Lower lobe of right lung (tissue), 2 donors: Measurements from ENCODE around the gene MAP7. TPM values are rescaled to one million over a fixed set of nuclear protein-coding genes. Genes with fewer than 3 reads are reported as not detected.

Experiments used
- ATAC-seq, 2 donors: fragments of 200-7000 bp; cut with Tn5 transposase; one replicate each; pipeline ENCODE4 v1.9.1; 2020 to 2022; ENCODE audit warnings: mild to moderate bottlenecking in 2 of 2, moderate library complexity in 2 of 2
- DNase-seq: peaks from one replicate; pipeline ENCODE4 v3.0.0-alpha.2; 2020
- H3K27ac ChIP-seq: fragments of 200-600 bp; one replicate; pipeline ENCODE4 v1.8.0; 2022
- H3K27me3 ChIP-seq: fragments of 200-600 bp; one replicate; pipeline ENCODE4 v1.8.0; 2022; ENCODE audit warnings: low read depth
- H3K36me3 ChIP-seq: fragments of 200-600 bp; one replicate; pipeline ENCODE4 v1.8.0; 2022; ENCODE audit warnings: mild to moderate bottlenecking
- H3K4me1 ChIP-seq: fragments of 200-600 bp; one replicate; pipeline ENCODE4 v1.8.0; 2022
- H3K4me3 ChIP-seq: fragments of 200-600 bp; one replicate; pipeline ENCODE4 v1.8.0; 2022; ENCODE audit warnings: mild to moderate bottlenecking
- H3K9me3 ChIP-seq: fragments of 200-600 bp; one replicate; pipeline ENCODE4 v1.8.0; 2022
- CTCF ChIP-seq: fragments of 200-600 bp; IDR thresholded peaks from one replicate; pipeline ENCODE4 v1.8.0; 2022; ENCODE audit warnings: antibody characterized with exemption, mild to moderate bottlenecking
- intact Hi-C: fragments of 100-400 bp; cut with DNase I; formaldehyde crosslinking; loops from one replicate; pipeline ENCODE4 v1.11.0; 2022
- total RNA-seq: library from RNA; stranded (reverse); fragmentation: NEBNext Ultra II Directional; extraction: Animal tissue kit (Norgen Biotek cat#: 25700); gene quantifications from one replicate; pipeline ENCODE4 v1.2.1, GENCODE V29; 2021
- donor health status: DM: no; HTN: yes; CAD: no; lungs with severe emphysema.

The MAP7 gene
- total RNA-seq, 1 donor from 2014 or later = 18.3 TPM

- ATAC-seq = no peak
- intact Hi-C loops = no loop called here
These were observed 124.4 kb downstream of the MAP7 start for GRCh38 chr6:136425793-136426192.

DNA sequence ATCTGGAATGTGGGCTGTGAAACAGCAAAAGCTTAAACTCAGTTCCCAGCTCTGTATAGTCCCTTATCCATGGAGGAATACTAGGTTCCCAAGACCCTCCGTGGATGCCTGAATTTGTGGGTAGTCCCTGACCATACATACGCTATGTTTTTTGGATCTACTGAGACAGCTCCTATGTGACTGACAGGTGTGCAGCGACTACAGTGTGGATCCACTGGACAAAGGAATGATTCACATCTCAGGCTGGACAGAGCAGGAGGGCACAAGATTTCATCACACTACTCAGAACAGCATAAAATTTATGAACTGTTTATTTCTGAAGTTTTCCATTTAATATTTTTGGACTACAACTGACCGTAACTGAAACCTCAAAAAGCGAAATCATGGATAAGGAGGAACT lies 125.3 kb downstream of the MAP7 start:
- Histone ChIP-seq H3K4me3 (no peak overlapping the region), H3K4me1 (no peaks in the 10 kb centered on the region), H3K36me3 (no peaks in the 10 kb centered on the region), H3K27me3 (no peaks in the 10 kb centered on the region), H3K27ac (no peak overlapping the region), H3K9me3 (no peaks in the 10 kb centered on the region)
- intact Hi-C loops = no loop called here
- no peak for ATAC-seq
- no peak for TF ChIP-seq CTCF
- DNase-seq = no peak

More at GRCh38 chr6:136425793-136426192, 124.4 kb downstream of the MAP7 start:
- DNase-seq = no peak
- Histone ChIP-seq H3K27ac (no peak overlapping the region), H3K27me3 (no peaks in the 10 kb centered on the region), H3K9me3 (no peaks in the 10 kb centered on the region), H3K36me3 (no peaks in the 10 kb centered on the region), H3K4me1 (no peaks in the 10 kb centered on the region), H3K4me3 (no peak overlapping the region)
- TF ChIP-seq CTCF = no peak

DNA sequence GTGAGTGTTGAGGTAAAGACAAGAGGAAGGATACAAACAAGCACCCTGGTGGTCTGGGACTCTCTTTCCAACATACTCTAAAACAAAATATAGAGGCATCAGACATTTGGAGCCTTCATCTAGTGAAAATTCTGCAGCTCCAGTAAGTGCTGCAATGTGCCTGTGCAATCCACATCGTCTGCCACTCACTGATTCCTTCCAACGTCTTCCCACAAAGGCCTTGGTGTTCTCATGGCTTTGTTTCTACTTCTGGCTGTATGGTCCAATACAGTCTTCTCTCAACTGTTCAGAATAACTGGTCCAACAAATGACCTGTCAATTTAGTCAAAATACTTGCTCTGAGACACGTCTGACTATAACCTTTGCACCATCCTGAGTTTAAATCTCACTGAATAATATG lies 125.8 kb downstream of the MAP7 start:
- ATAC-seq (no peak), DNase-seq (no peak)
- Histone ChIP-seq H3K4me3 (no peak overlapping the region), H3K4me1 (no peaks in the 10 kb centered on the region), H3K27me3 (no peaks in the 10 kb centered on the region), H3K9me3 (no peaks in the 10 kb centered on the region), H3K27ac (no peak overlapping the region), H3K36me3 (no peaks in the 10 kb centered on the region)
- no peak for TF ChIP-seq CTCF
- intact Hi-C loops = no loop called here

DNA sequence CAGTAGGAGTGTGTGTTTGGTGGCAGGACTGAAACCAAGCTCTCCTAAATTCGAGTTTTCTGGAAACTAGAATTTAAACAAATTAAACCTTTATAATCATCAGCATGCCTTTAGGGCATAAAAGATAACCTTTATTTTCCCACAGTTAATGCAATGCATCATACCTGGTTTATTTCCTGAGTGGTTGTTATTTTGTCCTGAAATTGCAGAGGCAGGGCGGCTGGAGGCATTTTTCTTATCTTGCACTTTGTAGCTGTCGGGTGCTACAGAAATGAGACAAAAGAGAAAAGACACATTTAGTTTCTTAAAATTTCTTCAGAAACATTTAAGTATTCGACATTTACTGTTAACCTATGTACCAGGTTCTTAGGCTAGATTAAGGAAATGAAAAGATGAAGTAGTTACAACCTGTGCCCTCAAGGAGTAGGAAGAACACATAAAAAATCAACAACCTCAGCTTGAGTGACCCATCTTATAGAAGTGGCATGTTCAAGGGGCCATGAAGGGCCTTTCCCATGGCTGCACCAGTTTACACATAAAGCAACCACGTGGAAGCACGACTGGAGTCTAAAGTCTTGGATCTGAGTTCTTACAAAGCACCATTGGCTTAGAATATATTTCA lies 128.6 kb downstream of the MAP7 start:
- H3K9me3 ChIP-seq = no peaks in the 10 kb centered on the region
- H3K4me1 ChIP-seq = no peaks in the 10 kb centered on the region
- H3K27me3 ChIP-seq = no peaks in the 10 kb centered on the region
- TF ChIP-seq CTCF = no peak
- DNase-seq (no peak), ATAC-seq (no peak)
- H3K36me3 ChIP-seq = no peaks in the 10 kb centered on the region
- no peak overlapping the region for H3K27ac ChIP-seq
- H3K4me3 ChIP-seq = no peak overlapping the region
- intact Hi-C loops = no loop called here

DNA sequence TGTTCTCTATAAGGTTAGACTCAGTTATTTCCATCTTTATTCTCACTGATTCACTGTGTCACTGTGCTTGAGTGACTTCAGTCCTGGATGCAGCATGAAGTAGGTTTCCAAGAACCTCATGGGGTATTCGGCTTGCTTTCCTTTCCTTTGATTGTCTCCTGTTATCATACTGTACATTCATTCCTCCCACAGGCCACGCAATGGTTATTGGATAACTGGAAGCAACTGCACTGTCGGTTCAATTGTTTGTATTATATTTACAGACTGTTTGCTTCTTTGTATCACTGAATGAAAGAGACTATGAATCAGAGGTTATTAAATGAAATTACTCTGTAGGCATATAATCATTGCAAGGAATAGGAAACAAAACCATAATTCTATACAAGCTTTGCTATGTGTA lies 129.4 kb downstream of the MAP7 start:
- intact Hi-C loops = no loop called here
- Histone ChIP-seq H3K9me3 (no peaks in the 10 kb centered on the region), H3K27me3 (no peaks in the 10 kb centered on the region), H3K27ac (no peak overlapping the region), H3K4me1 (no peaks in the 10 kb centered on the region), H3K36me3 (no peaks in the 10 kb centered on the region), H3K4me3 (no peak overlapping the region)
- no peak for ATAC-seq
- TF ChIP-seq CTCF = no peak
- no peak for DNase-seq
